SK-N-SH treated with all-trans-retinoic acid at 6 μM for 48 hours (cell line): ENCODE results near the gene SLC29A3.

ENCODE experiments used
- CSDC2 ChIP-seq: fragments of 250-450 bp; sonication (Bioruptor Pico); IDR thresholded peaks from 2 replicates; pipeline ENCODE4 v1.5.0; 2020; ENCODE audit warnings: mild to moderate bottlenecking, moderate library complexity
- RARB ChIP-seq: fragments of 250-450 bp; sonication (Bioruptor Pico); IDR thresholded peaks from 2 replicates; pipeline ENCODE4 v1.8.0; 2021; ENCODE audit warnings: mild to moderate bottlenecking, moderate library complexity
- TCF4 ChIP-seq: fragments of 250-450 bp; sonication (Bioruptor Pico); IDR thresholded peaks from 2 replicates; pipeline ENCODE4 v1.8.0; 2021; ENCODE audit warnings: mild to moderate bottlenecking, moderate library complexity, borderline replicate concordance
- ZFP30 ChIP-seq: fragments of 450-650 bp; formaldehyde crosslinking; IDR thresholded peaks from 2 replicates; pipeline ENCODE4 v1.5.0; 2022; ENCODE audit warnings: mild to moderate bottlenecking, moderate library complexity
- ZNF70 ChIP-seq: fragments of 450-650 bp; formaldehyde crosslinking; IDR thresholded peaks from 2 replicates; pipeline ENCODE4 v1.5.0; 2020; ENCODE audit warnings: mild to moderate bottlenecking, moderate library complexity

- TF ChIP-seq ZFP30 (CRISPR knock-in tag) (no peak), ZNF70 (no peak), TCF4 (CRISPR knock-in tag) (no peak), RARB (CRISPR knock-in tag) (no peak), CSDC2 (CRISPR knock-in tag) (no peak)
These were observed 43.9 kb upstream of the SLC29A3 start for GRCh38 chr10:71274901-71275796.
